GM18519 (cell line): ENCODE measurements around the gene DSCAML1.

ENCODE experiments used
- ATAC-seq: cut with Tn5 transposase; IDR thresholded peaks from one replicate; pipeline ENCODE4 v1.9.1; 2021; ENCODE audit warnings: mild to moderate bottlenecking, moderate library complexity; ENCODE audit not compliant: unreplicated experiment, low FRiP score

Gene DSCAML1

DNA sequence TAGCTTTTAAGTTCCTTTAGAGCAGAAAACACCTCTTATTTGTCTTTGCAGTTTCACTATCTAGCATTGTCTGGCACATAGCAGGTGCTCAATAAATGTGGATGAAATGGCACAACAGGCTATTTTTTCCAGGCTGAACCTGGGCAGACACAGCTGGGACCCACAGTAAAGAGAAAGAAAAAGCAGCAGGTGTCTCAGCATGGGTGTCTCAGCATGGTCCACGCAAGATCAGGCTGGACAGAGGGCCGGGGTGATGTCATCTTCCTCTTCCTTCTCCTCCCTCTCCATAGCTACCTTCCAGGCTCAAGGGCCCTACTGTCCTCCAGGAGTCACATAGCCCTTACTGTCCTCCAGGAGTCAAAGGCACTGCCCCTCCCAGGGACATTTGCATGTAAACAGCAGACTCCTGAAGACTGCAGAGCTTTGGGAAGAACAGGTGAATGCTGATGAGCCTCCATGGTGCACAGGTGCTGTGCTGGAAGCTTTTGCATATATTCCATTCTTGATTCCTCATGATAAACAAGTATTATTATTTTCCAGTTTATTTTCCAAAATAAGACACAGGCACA lies 65.2 kb downstream of the DSCAML1 start:
- ATAC-seq: no peak

DNA sequence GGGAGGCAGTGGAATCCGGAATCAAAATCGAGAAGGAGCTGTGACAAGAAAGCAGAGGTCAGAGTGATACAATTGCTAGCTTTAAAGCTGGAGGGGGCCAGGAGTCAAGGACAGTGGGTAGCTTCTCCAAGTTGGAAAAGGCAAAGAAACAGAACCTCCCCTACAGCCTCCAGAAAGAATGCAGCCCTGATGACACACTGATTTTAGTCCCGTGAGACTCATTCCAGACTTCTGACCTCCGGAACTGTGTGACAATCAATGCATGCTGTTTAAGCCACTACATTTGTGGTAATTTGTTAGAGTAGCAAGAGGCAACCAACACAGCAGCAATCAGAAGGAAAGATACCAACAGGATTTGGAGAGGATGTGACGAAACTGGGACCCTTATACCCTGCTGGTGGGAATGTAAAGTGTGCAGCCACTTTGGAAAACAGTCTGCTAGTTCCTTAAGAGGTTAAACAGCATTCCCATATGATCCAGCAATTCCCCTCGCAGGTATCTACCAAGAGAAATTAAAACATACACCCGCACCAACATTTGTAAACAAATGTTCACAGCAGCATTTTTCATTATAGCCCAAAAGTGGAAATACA lies 66.7 kb downstream of the DSCAML1 start:
- no peak for ATAC-seq

DNA sequence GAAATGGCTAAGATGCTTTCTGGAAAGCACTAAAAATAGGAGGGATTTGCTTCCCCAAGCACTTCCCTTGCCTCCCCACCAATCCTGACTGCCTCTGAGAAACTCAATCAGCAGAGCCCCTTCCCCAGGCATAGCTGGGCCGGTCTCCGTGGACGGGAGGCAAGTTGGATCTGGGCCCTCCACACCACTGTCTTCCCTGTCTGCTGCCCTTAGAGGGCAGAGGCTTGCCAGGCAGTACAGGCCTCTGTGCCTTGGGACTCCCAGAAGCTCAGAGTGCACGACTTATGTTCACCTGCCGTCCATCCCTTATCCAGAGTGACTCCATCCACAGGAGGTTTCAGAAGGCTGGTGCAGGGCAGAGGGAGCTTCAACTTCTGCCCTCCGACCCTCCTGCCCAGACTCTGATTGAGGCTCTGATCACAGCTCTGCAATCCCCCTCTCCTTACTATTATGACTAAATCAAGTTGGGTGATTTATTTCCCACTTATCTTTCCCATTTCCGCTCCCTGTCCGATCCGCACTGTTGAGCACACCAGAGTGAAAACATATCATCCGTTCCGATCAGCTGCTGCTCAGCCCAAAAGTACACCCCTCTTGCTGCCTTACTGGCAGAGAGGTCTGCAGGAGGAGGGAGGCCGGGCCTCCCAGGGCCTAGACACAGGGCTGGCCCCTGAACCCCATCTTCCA lies 71.8 kb downstream of the DSCAML1 start:
- ATAC-seq: no peak

DNA sequence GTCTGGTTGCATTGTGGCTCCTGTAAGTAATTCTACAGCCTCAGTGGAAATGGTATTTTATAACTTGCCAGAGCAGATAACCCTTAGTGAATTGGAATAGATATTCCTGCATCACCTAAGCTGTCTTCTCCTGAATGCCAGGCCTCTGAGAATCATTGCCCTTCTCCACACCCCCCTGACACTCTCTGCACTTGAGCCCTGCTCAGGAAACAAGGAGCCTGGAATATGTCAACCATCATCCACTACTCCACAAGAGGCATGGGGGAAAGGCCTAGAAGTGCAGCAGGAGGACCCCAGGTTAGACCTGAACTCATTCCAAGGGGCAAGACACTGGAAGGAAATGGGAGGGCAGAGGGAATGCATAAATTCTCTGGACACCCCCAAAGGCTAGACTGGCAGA lies 72.4 kb downstream of the DSCAML1 start:
- ATAC-seq: no peak

DNA sequence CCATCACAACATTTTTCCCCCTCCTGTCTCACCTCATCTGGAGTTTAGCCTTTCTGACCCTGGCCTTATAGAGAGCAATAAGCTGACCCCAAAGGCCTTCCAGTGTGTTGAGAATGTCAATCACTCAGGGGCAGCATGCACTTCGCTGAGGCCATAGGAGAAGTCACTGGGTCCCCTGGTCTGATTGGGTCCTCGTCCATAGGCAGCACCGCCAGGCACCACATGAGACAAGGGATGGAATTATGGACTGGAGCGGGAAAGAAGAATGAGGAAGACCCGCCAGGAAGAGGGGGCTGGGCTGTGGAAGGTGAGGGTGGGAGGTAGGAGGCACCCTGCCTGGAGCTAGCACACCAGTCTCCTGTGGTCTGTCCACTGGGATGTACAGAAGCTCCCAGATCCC lies 72.9 kb downstream of the DSCAML1 start:
- ATAC-seq: no peak

DNA sequence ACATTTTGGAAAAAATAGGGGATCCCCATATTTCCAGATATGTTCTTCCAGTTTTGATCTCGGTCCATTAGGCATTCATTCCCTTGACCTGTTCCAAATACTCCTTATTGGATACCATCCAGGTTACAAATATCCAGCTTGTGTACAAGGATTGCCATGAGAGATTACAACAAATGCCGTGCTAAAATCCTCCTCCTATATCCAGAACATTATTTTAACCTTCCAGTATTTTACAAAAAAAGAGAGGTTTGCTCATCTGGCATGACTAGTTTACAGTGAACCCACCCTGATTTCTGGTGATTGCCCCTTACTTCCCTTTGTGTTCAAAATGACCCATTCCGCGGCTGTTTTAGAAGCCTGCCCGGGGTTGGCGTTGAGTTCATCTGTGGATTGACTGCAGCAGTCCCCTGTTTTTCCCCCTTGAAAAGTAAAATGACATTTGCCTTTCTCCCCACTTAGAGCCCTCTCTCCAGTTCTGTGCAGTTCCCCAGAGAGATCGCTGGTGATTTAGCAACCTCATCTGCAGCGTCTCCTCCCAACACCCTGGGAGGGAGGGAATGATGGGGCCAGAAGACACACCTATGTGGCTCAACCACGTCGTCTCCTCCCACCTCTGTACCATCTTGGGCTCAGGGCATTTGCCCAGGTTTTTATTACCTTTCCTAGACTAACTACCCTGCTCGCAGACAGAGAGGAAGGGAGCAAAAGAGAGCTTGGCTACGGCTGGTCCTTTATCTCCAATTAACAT lies 73.6 kb downstream of the DSCAML1 start:
- no peak for ATAC-seq

DNA sequence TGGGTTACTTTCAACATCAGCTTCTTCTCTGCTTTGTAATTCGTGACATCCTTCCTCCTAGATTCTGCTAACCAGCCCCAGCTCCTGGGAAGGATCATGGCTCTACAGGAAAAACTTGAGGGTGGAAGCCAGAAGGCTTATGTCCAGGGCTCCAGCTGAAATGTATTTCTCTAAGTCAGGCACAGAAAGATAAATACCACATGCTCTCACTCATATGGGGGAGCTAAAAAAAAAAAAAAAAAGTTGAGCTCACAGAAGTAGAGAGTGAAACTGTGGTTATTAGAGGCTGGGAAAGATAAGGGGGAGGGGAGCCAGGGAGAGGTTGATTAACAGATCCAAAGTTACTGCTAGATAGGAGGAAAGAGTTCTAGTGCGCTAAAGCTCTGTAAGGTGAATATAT lies 74.9 kb downstream of the DSCAML1 start:
- no peak for ATAC-seq

DNA sequence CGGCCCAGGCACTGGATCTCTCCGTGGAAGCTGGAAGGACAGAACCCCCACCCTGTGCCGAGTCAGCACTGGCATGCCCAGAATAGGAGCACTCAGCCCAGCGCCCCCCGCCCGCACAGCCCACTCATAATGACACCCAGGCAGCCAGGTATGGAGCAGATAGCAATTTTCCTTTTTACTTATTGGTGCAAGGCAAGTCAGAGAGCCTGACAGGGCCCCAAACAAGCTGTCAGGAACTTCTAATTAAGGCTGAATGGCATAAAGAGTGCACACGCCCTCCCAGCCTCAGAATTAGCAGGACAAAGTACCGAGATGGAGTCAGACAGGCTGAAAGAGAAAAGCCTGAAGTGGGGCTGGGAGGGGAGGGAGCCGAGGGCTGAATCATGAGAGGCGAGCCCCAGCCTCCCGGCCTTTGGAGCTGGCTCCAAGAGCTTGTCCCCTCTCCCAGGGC lies 76.9 kb downstream of the DSCAML1 start:
- no peak for ATAC-seq

DNA sequence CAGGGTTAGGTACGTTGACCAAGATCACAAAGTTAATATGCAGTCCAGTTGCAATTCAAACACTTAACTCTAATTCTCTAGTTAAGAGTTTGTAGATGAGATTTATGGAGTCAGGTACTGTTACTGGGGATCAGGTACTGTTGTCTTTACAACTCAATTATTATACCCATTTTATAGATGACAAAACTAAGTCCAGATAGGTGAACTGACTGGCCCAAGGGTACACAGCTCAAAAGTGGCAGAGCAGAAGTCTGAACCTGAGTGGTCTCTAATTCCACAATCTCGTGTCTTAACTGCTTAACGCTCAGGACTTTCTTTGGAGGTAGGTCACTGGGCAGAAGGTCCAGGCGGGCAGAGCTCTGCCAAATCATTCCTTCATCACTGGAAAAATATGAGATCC lies 77.5 kb downstream of the DSCAML1 start:
- no peak for ATAC-seq

DNA sequence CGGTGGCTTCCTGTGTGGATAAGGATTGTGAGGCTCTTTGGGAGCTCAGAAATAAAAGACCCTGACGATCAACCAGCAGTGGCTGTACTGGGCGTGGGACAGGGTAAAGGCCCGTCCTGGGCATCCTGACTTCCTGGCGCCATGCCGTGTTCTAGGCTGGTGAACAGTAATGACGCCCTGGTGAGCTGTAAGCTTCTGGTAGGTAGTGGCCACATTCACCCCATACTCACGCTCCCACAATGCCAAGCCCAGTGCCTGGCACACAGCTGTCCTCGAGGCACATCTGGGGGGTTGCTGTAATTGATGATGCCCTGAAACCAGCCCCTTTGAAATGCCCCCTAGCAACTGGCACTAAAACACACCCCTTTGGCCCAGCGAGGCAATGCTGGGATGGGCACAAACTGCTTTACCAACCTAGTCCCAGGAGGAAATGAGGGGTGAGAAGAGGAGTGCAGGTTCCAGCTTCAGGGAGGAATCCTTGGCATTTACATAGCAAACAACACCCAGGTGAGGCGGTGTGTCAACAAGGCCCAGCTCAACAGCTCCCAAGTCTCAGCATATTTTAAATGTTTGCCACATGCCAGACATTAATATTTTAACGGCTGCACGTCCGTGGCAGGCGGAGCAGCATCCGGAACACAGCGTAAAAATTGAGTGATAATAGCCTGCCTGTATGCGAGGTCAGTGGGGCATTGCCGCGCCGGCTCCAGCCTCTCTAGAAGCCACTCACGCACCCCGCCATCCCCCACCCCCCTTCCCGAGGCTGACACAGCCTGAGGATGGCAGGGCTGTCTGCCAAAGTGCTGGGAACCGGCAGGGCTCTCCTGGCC lies 79.3 kb downstream of the DSCAML1 start:
- ATAC-seq: no peak

DNA sequence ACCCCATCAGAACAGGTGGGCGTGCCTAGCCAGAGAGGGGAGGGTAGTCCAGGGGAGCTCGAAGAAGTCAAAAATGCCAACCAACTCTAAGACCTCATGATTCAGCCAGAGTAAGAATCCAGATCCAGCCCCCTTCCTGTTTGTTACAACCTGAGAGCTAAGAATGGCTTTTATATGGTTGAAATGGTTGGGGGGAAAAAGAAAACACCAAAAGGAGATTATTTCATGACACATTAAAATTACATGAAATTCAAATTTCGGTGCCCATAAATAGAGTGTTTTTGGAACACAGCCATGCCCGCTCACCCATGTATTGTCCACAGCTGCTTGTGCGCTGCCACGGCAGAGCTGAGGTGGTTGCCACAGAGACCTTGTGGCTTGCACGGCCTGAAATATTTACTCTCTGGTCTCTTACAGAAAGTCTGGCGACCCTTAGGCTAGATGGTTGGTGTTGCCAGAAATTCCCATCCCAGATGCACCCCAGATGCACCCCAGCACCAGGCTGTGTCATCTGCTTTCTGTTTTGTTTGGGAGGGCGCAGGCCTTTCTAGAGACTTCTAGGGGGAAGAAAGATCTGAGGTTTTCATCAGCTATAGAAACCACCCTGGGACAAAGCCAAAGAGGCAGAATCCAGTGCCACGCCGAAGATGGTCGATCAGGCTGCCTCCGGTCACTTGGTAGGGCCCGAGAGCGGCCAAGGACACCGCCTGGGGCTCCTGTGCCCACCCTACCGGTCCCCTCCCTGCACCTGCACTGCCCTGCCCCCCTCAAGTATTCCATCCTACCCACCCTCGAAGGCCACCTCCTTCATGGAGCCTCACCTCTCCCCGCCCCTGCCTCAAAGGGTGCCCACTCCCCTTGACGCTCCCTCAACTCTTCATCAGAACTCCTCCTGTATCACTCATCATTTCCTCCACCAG lies 80.2 kb downstream of the DSCAML1 start:
- ATAC-seq: no peak

DNA sequence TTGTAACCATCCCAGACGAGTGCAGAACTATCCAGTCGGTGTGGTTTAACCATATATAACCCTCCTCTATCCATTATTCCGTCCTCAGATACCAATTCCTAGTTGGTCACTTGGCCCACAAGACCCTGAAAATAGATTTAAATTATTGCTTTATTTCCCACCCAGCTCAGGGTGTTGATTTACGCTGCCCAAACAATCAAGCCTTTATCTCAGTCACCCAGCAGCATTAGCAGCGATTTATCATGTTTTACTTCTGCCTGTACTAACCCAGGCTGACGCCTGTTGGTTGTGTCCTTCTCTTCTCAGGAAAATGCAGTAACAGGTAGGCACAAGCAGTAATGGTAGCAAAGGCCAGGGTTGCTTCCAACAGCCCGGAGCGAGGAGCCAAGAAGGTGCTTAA lies 81.2 kb downstream of the DSCAML1 start:
- ATAC-seq: no peak

DNA sequence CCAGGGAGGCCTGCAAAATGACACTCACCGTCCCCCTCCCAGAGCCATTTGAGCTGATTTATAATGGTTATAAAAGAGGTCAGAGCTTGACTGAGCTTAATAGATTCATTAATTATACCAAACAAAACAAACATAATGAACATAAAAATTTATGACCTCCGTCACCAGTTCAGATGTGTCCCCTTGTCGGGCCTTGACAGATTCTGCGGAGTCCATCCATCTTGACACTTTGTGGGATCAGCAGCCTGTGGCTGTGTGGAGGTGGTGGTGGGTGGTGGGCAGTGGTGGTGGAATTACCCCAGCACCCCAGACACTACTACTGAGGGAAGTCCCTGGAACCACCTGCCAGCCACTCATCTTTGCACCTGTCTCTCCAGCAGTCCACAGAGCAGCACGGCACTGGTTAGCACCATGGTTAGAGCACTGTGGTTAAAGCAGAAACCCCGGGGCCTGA lies 83.5 kb downstream of the DSCAML1 start:
- ATAC-seq: no peak

DNA sequence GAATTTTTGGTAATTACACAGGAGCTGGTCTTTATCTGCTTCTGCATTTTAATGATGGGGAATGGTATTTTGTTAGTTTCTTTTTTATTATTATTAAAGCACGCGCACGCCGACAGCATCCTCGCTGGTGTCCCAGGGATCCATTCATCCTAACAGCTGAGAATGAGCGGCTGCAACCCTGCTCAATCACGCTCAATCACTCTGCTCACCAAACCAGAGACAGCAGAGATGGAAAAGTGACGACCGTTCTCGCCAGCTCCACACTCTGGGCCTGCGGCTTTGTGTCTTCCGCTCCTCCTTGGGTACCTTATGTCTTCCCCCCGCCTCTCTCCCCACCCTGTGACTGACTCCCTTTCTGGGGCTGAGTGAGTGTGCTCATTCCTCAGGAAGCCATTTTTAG lies 84.5 kb downstream of the DSCAML1 start:
- ATAC-seq: no peak

DNA sequence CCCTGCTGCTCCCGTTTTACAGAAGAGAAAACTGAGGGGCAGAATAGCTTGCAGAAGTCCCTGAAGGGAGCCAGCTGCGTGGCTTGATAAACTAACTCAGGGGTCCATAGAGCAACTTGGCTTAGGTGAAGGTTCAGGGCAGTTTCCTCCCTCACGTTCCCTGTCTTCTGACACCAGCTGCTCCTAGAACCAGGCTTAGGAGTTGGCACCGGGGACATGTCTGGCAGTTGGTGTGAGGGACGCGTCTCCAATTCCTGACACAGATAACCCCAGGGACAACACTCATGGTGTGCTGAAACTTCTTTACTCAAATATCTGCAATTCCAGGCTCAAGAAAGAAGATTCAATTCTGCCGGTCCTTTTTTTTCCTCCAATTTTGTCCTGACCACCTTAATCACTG lies 85.7 kb downstream of the DSCAML1 start:
- ATAC-seq: no peak

DNA sequence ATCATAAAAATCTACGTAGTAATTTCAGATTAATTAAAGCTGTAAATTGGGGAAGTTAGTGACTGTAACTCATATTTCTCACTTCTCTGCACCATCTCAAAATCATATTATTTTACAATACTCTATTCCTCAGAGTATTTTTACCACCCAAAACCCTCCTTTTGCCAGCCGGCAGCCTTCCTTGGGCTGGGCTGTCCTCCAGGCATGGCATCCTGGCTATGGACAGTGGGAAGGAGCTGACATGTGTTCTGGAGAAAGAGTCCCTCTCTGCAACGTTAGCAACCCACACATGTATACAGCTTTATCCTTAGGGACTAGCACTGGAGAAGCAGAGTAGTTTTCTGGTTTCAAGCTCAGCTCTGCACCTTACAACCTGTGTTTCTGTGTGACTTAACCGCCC lies 86.8 kb downstream of the DSCAML1 start:
- ATAC-seq: no peak

DNA sequence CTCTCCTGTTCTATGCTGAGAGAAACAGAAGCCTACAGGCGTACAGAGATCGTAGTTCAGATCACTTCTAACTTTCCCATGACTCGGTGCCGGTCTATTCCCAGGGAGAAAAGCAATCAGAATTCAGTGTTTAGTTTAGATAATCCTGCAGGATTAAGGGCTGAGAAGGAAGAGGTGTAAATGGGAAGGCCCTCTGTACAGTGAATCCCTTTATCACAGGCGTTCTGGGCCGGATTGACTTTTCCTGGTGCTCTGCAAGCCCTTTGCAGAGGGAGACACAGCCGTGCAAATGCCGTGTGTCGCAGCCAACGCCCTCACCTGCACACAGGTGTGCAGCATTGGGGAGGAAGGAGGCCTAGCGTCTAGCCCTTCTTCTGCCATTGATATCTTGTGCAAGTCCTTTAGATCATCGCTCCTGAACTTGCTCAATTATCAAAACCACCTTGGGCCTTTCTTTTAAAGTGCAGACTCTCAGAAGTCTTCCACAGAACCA lies 90.6 kb downstream of the DSCAML1 start:
- ATAC-seq: no peak

DNA sequence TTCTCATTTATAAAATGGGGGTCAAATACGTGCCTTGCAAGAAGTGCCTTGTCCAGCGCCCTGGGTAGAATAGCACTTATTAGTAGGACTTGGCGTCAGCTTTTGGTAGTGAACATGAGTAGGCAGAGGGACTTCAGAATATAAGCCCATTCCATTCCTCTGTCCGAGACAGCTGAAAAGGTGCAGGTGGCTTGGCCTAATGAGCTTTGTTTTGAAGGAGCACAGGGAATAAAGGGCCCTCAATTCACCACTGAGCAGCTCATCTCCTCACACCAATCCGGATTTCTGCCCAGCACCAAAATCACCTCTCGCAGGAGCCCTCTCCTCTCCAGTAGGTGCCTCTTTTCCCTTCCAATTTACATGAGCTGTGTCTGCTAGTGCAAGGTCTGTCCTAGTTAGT lies 91.2 kb downstream of the DSCAML1 start:
- ATAC-seq: no peak

DNA sequence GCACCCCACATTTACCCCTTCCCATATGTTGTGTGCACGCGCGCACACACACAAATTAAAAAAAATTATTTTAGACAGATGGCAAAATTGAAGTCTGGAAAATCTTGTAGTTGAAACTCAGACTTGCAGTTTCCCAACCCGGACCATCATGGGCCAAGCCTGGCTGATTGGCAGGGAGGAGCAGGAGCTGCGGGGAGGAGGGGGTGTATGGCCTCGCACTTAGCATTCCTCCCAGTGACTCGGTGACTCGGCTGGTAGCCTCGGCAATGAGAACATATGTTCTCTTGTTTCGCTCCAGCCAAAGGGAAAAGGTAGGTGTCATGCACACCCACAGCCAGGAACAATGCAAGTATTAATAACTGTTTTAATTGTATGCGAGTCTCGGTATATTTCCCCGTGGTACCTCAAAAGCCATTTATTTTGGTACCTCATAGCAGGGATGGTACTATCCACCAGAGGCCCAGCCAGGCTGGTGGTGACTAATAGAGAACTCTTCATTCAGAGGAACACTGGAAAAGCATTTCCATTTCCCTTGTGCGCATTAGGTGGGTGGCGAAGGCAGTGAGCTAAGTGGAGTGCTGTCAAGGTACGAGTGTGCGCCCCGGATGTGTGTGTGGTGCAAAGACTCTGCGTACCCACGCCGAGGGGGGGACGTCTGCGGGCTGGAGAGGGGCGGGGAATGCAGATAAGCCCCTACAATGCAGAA lies 92.5 kb downstream of the DSCAML1 start:
- ATAC-seq: no peak
